T47D (cell line): ENCODE results near the gene GRK5.

Source experiments
- DNase-seq, 2 experiments: peaks; one replicate each; pipeline versions ENCODE4 v3.0.0 to v3.0.0-alpha.2; 2011 to 2012; ENCODE audit warnings: low read depth in 1 of 2, low spot score in 1 of 2
- JUND ChIP-seq: IDR thresholded peaks from 2 replicates; pipeline ENCODE4 v1.6.1; 2012; ENCODE audit warnings: low read depth
- in situ Hi-C: cut with HindIII; loops from 2 replicates; pipeline ENCODE4 v1.10.0; 2016; ENCODE audit warnings: low sequenced_read_pairs, low pct_unique_long_range_greater_than_20kb

GRK5 gene

DNA sequence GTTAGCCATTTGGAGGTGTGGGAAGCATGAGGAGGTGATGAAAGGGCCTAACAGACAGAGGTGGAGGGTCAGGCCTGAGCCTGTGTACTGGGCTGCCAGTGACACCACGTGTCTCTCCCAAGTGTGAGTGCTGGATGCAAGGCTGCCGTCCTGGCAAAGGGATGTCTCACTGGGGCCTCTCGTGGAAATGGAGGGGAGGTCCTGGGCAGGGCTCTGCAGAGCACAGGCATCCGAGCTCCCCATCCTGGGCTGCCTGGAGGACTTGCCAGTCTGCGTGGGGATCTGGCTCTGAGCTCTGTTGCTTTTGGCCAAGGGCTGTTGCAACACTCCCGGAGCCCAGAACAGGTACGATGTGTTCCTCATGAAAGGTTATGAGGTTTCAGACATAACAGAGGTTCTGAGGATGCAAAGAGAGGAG is 77.3 kb downstream of the GRK5 start:
- no peak for DNase-seq
- no peak for TF ChIP-seq JUND
- in situ Hi-C loops = no loop called here

DNA sequence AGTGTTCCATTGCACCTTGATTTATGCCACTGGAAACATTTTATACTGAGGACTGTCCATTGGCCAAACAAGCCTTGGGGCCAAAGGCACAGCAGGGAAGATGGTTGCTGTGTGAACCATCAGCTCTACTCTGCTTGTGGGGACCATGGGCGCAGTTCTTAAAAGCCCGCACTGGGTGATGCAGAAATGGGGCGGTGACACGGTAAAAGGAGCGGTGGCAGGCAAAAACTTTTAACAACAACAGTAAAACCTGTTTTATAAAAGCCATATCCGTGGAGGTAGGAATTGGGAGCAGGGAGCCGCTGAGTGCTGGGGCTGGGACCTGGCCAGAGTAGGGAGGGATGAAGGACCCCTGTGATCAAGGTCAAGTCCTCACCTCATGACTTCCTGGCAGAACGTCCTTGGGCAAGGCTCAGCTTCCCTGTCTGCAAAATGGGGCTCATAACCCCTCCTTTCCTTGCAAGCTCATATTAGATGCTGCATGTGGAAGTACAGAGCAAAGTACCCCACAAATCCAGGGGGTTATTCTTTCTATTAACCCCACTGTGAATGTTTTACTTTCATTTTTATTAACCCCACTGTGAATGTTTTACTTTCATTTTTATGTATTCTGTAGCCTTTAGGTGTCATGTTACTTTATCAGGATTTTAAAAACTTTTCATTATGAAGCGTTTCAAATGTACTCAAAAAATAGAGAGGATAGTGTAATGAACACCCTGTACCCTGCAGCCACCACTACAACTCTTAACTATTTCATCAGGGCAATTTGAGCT is 78.3 kb downstream of the GRK5 start:
- no peak for DNase-seq
- in situ Hi-C loops = no loop called here
- TF ChIP-seq JUND = no peak

DNA sequence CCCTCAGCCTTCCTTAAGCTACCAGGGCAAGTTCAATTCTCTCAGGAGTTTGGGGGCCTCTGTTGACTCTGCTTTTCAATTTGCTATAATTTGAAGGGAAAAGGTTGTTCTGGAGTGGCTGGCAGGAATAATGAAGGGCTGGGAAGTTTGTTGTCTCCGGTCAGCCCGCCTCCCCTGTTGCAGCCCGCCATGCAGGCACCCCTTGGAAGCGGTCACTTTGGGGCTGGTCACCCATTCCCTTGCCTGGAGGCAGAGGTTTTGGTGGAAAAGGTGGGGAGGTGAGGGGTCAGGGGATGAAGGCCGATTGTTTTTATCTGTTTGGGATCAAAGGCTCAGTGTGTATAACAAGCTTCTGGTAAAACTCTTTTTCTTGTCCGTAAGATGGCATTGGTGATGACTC is 79.1 kb downstream of the GRK5 start:
- in situ Hi-C loops = no loop called here
- no peak for TF ChIP-seq JUND
- DNase-seq = no peak

DNA sequence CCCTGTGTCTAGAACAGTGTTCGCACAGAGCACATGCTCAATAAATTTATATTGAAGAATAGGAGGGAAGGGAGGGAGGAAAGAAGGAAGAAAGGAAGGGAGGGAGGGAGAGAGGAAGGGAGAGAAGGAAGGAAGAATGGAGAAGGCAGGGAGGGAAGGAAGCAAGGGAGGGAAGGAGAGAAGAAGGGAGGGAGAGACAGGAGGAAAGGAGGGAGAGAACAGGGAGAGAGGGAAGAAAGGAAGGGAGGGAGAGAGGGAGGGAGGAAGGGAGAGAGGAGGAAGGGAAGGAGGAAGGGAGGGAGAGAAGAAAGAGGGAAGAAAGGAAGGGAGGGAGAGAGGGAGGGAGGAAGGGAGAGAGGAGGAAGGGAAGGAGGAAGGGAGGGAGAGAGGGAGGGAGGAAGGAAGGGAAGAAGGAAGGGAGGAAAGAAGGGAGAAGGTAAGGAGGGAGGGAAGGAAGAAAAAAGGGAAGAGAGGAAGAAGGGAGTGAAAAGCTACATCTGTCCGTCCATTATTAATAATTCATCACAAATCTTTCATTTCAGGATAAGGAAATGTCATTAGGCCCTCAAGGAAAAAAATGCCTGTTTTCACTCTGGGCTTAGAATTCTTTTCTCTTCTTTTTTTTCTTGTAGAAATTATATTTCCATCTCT is 79.7 kb downstream of the GRK5 start:
- DNase-seq = no peak
- no peak for TF ChIP-seq JUND
- in situ Hi-C loops = no loop called here

DNA sequence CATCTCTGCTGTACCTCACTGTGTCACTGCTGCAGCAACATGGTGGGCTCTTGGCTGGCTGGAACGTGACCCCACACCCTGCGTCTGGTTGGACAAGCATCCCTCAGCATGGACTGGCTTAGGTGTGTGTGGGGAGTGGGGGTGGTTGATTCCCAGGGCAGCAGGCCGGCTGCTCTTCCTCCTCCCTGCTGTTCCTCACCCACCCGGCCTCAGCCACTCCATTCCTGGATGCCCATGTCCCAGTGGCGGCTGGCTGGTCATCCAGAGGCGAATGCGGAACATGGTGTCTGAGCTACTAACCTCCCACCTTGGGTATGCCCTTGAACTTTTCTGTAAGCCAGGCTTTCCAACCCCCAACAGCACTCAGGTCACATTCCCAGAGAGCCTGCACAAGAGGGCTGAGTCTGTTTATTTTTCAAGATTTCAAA is 81.2 kb downstream of the GRK5 start:
- no peak for DNase-seq
- TF ChIP-seq JUND = no peak
- in situ Hi-C loops = no loop called here

GRCh38 chr10:119289227-119289920 is 82.0 kb downstream of the GRK5 start:
- no peak for DNase-seq
- in situ Hi-C loops = no loop called here

DNA sequence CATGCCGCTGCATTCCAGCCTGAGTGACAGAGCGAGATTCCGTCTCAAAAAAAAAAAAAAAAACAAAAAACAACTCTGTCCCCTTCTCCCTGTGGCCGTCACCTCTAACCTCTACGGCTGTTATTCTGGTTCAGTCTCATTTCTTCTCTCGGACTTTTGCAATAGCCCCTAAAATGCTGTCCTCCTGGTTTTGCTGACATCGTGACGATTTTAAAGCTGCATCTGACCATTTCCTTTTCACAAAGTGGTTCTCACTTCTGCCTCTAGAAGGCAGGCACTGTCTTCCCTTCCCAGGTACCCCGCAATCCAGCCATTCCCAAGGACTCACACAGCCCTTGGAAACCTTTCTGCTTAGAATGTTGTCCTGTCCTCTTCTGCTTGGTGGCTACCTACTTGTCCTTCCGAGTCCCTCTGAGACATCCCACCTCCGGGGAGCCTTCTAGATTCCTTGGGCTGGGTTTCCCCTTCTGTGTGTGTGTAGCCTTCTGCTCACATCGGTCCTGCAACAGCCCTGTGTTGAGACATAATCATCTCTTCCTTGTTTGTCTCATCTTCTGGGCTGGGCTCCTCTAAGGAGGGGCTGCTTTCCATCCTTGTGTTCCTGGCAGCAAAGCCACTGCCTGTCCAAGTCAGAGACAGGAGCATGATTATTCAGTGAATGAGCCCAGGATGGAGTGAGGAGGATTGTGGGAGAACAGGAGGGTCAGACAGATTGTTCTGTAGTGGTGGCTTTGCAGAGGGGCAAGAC is 83.1 kb downstream of the GRK5 start:
- in situ Hi-C loops = no loop called here
- DNase-seq = peak in 1 of 2 experiments; percentile 65
- TF ChIP-seq JUND = no peak

More at GRCh38 chr10:119289227-119289920, 82.0 kb downstream of the GRK5 start:
- TF ChIP-seq JUND = no peak

DNA sequence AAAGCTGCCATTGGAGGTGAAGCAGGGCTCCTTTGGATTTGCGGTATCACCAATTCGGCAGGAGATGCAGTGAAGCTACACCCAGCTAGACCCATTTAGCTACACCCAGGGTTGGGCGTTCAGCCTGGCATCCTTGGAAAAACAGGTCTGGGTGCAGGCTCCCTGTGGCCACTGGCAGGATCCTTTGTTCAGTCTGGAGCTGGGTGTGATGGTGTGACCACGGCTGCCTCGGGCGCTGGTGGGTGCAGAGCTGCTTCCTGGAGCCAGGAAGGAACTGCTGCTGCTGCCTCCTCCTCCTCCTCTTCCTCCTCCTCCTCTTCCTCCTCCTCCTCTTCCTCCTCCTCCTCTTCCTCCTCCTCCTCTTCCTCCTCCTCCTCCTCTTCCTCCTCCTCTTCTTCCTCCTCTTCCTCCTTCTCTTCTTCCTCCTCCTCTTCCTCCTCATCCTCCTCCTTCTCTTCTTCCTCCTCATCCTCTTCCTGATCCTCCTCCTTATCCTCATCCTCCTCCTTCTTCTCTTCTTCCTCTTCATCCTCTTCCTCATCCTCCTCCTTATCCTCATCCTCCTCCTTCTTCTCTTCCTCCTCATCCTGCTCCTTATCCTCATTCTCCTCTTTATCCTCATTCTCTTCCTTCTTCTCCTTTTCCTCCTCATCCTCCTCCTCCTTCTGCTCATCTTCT is 84.0 kb downstream of the GRK5 start:
- in situ Hi-C loops = no loop called here
- DNase-seq = no peak
- no peak for TF ChIP-seq JUND

DNA sequence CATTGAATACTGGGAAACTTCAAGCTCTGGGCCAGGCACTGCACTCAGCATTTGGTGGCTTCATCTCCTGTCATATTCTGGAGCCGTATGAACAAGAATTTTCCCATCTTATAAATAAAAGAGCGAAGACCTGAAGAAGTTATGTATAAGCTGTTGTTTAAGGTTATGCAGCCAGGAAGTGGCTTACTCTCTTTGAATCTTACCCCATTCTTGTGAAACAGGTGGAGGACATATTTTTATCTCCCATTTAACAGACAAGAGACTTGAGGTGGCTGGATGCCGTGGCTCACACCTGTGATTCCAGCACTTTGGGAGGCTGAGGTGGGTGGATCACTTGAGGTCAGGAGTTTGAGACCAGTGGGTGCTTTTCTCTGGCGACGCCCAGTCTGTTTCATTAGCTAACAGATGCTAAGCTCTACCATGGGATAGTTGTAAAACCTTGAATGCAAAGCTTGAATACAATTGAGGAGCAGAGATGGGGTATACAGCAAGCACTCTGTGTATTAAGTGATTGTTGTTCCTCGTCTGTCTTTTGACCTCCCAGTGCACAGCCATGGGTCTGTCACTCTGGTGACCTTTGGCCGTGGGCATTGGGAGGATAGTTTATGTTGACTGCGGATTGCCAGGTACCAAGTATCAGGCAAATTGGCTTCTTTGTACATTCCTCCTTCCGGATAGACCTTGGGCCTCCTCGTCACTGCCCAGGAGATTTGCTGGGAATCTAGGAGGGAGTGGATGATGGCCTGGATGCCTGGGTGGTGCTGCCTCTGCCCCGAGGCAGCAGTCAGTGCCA is 85.8 kb downstream of the GRK5 start:
- DNase-seq = no peak
- in situ Hi-C loops = no loop called here
- TF ChIP-seq JUND = no peak

GRCh38 chr10:119296703-119297102 is 89.3 kb downstream of the GRK5 start:
- in situ Hi-C loops = no loop called here
- no peak for DNase-seq
- no peak for TF ChIP-seq JUND

DNA sequence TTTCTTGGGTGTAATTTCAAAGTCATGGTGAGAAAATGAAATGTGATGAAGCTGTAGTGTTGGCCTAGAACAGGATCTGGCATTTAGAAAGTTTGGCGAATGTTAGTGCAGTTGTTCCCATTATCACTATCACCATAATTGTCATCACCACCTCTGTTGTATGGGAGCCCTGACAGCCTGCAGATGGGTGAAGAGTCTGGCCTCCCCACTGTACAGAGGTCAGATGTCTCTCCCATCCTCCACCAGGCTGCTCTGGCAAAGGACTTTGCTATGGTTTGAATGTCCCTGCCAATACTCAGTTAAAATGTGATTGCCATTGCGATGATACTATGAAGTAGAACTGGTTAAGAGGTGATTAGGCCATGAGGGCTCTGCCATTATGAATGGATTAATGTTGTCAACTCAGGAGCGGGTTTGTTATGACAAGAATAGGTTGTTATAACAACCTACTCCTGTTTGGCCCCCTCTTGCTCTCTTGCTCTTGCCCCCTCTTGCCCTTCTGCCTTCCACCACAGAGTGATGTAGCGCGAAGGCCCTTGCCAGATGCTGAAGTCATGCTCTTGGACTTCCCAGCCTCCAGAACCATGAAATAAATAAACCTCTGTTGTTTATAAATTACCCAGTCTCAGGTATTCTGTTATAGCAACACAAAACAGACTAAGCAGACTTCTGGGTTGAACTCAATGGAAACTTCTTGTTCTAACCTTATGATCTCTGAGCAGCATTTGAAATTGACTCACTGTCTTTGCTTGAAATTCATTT is 90.0 kb downstream of the GRK5 start:
- DNase-seq = no peak
- in situ Hi-C loops = no loop called here
- TF ChIP-seq JUND = no peak
